ENCODE results near the gene BDH1. TPM values are rescaled to one million over a fixed set of nuclear protein-coding genes. Genes with fewer than 3 reads are reported as not detected.

The BDH1 gene
- total RNA-seq (2022; extraction: Qiagen RNA extraction) = 2.8 to 3.8 TPM (median 3.4 TPM) in 5 replicates

GRCh38 chr3:197555281-197556261 is at the start of gene BDH1:
Gene BDH1 (minus strand): TSS chr3:197555968. CDS start chr3:197546443, 9,525 bp downstream.

Other genes starting within 250 kb of the BDH1 start
- 8.0 to 10.2 TPM (median 8.6 TPM) in 5 replicates for gene RUBCN, start 180.9 kb upstream of the BDH1 start, total RNA-seq (2022; extraction: Qiagen RNA extraction)
- gene FYTTD1, start 193.9 kb upstream of the BDH1 start, total RNA-seq (2022; extraction: Qiagen RNA extraction) = 22.8 to 32.3 TPM (median 26.9 TPM) in 5 replicates
- gene LRCH3, start 235.3 kb upstream of the BDH1 start, total RNA-seq (2022; extraction: Qiagen RNA extraction) = 10.5 to 18.8 TPM (median 14.9 TPM) in 5 replicates

Measured in A549 treated with Mapracorat at 1 μM for 4 hours (cell line).